OCI-LY7 (cell line): ENCODE results near the gene BST1.

ENCODE experiments used
- CTCF ChIP-seq: fragments of 200-600 bp; sonication (generic); conservative IDR thresholded peaks from 2 replicates; pipeline ENCODE4 v1.5.1; 2014; ENCODE audit warnings: mild to moderate bottlenecking, antibody characterized with exemption, low read length, moderate library complexity, mixed read lengths
- EZH2phosphoT487 ChIP-seq: fragments of 200-600 bp; sonication (generic); IDR thresholded peaks from 2 replicates; pipeline ENCODE4 v1.6.1; 2018; ENCODE audit warnings: low read depth, borderline replicate concordance, mild to moderate bottlenecking, mixed run types, antibody characterized with exemption, low read length, moderate library complexity, mixed read lengths

- TF ChIP-seq EZH2phosphoT487 (no peak), CTCF (no peak)
Observed at GRCh38 chr4:15753786-15754185, 50.9 kb downstream of the BST1 start.
